ENCODE data around the gene PSMB2.

PSMB2 gene

GRCh38 chr1:35622510-35623178, 18.7 kb downstream of the PSMB2 start:
- Histone ChIP-seq H3K36me3 (ENCODE audit: control insufficient read depth in 5 of 5, insufficient read depth in 5 of 5, low read length in 5 of 5) (peaks cover 22 to 47% (median 26%) of the 10 kb centered on the region in 5 donors), H3K9me3 (ENCODE audit: control insufficient read depth in 5 of 5, low read length in 5 of 5) (no peaks in the 10 kb centered on the region), H3K27ac (ENCODE audit: low read depth, low read length) (no peak overlapping the region), H3K9ac (ENCODE audit: low read length in 5 of 5) (no peak overlapping the region), H3K4me1 (ENCODE audit: control insufficient read depth in 5 of 5, insufficient read depth in 5 of 5, low read length in 5 of 5) (peaks cover 0 to 6% (median 2%) of the 10 kb centered on the region in 5 donors), H3K4me3 (ENCODE audit: low read depth in 1 of 5, low read length in 5 of 5) (no peak overlapping the region), H3K27me3 (ENCODE audit: control insufficient read depth in 5 of 5, insufficient read depth in 4 of 5, low read length in 5 of 5) (no peaks in the 10 kb centered on the region)

DNA sequence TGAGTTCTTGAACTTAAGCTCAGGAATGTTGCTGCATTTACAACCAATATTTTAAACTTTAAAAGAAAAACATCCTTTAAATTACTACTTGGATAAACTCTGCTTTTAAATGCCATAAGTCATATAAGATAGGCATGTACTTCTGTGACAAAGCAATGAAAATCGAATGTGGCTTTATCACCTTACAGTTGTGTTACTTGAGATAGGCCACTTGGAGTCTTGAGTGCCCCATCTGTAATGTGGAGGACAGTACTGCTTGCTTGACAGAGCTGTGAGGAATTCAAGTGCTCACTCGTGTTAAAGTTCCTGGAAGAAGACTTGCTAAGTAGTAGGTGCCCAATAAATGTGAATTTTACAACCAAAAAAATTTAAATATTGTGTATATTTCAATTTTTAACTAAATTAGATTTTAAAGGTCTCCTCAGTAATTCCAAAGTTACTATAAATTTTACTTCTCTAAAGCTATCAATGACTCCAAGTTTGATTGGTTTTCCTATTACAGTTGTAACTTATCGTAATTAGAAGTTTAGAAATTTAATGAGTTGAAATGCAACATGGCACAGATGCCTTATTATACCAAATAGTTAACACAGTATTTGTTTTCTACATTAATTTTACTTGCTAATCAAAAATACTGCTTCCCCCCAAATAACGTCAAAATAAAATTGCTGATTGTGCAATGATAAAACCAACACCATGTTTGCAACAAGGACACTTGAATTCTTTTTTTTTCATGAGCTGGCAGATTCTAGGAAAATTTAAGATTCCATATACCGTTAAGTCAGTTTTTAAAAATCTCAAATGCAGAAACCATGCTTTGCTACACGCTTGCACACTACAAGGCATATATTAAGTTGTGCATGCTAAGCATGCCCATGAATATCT, 21.8 kb downstream of the PSMB2 start:
- H3K4me1 ChIP-seq (ENCODE audit: control insufficient read depth in 5 of 5, insufficient read depth in 5 of 5, low read length in 5 of 5): peaks cover 0 to 5% (median 2%) of the 10 kb centered on the region in 5 donors
- no peaks in the 10 kb centered on the region for H3K27me3 ChIP-seq (ENCODE audit: control insufficient read depth in 5 of 5, insufficient read depth in 4 of 5, low read length in 5 of 5)
- H3K27ac ChIP-seq (ENCODE audit: low read depth, low read length): no peak overlapping the region
- peaks cover 28 to 59% (median 38%) of the 10 kb centered on the region in 5 donors for H3K36me3 ChIP-seq (ENCODE audit: control insufficient read depth in 5 of 5, insufficient read depth in 5 of 5, low read length in 5 of 5)
- no peaks in the 10 kb centered on the region for H3K9me3 ChIP-seq (ENCODE audit: control insufficient read depth in 5 of 5, low read length in 5 of 5)
- H3K9ac ChIP-seq (ENCODE audit: low read length in 5 of 5): no peak overlapping the region
- H3K4me3 ChIP-seq (ENCODE audit: low read depth in 1 of 5, low read length in 5 of 5): no peak overlapping the region

DNA sequence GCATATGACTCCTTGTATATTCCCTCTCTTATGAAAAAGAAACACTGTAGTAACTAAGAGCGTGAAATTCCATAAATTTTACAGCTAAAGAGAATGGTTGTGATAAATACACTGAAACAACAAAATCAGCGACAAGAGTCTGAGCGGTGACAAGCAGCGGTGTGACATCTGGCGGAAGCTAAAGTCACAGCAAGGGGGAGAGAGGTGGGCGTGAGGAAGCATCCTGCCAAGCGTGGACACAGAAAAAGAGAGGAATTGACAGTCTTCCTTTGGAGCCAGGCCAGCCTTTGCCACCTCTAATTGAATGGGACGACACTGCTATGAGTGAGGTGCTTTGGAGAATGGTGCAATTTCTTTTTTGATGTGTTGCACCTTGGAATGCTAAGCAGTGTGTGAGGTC, 25.9 kb downstream of the PSMB2 start:
- no peaks in the 10 kb centered on the region for H3K27me3 ChIP-seq (ENCODE audit: control insufficient read depth in 5 of 5, insufficient read depth in 4 of 5, low read length in 5 of 5)
- H3K4me3 ChIP-seq (ENCODE audit: low read depth in 1 of 5, low read length in 5 of 5): no peak overlapping the region
- H3K27ac ChIP-seq (ENCODE audit: low read depth, low read length): no peak overlapping the region
- H3K36me3 ChIP-seq (ENCODE audit: control insufficient read depth in 5 of 5, insufficient read depth in 5 of 5, low read length in 5 of 5): peaks cover 36 to 55% (median 44%) of the 10 kb centered on the region in 5 donors
- no peaks in the 10 kb centered on the region for H3K9me3 ChIP-seq (ENCODE audit: control insufficient read depth in 5 of 5, low read length in 5 of 5)
- H3K9ac ChIP-seq (ENCODE audit: low read length in 5 of 5): no peak overlapping the region
- H3K4me1 ChIP-seq (ENCODE audit: control insufficient read depth in 5 of 5, insufficient read depth in 5 of 5, low read length in 5 of 5): peaks cover 0 to 3% (median 0%) of the 10 kb centered on the region in 5 donors

DNA sequence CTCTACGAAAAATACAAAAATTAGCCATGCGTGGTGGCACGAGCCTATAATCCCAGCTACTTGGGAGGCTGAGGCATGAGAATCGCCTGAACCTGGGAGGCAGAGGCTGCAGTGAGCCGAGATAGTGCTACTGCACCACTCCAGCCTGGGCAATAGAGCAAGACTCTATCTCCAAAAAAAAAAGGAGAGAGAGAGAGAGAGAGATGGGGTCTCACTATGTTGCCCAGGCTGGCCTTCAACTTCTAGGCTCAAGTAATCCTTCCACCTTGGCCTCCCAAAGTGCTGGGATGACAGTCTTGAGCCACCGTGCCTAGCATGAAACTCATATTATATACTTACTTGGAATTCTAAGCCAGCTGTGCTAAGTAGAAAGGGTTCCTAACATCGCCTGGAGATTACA, 29.7 kb downstream of the PSMB2 start:
- H3K4me3 ChIP-seq (ENCODE audit: low read depth in 1 of 5, low read length in 5 of 5): no peak overlapping the region
- H3K4me1 ChIP-seq (ENCODE audit: control insufficient read depth in 5 of 5, insufficient read depth in 5 of 5, low read length in 5 of 5): peaks cover 0 to 3% (median 0%) of the 10 kb centered on the region in 5 donors
- H3K9ac ChIP-seq (ENCODE audit: low read length in 5 of 5): no peak overlapping the region
- H3K27me3 ChIP-seq (ENCODE audit: control insufficient read depth in 5 of 5, insufficient read depth in 4 of 5, low read length in 5 of 5): no peaks in the 10 kb centered on the region
- peaks cover 44 to 73% (median 49%) of the 10 kb centered on the region in 5 donors for H3K36me3 ChIP-seq (ENCODE audit: control insufficient read depth in 5 of 5, insufficient read depth in 5 of 5, low read length in 5 of 5)
- no peak overlapping the region for H3K27ac ChIP-seq (ENCODE audit: low read depth, low read length)
- no peaks in the 10 kb centered on the region for H3K9me3 ChIP-seq (ENCODE audit: control insufficient read depth in 5 of 5, low read length in 5 of 5)

DNA sequence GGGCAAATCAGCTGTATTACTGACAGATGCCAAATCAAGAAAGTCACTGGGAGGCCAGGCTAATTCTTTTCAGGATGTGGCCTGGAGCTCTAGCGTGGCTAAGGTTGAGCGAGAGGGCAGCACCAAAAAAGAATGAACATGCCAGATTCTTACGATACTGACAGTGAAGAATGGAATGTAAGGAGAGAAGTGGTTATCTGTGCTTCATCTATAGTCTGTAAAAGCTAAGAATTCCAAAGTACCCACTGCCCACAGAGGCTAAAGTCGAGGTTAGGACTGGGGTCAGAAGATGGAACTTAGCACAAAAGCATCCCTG, 35.5 kb downstream of the PSMB2 start:
- Histone ChIP-seq H3K4me1 (ENCODE audit: control insufficient read depth in 5 of 5, insufficient read depth in 5 of 5, low read length in 5 of 5) (no peaks in the 10 kb centered on the region), H3K9ac (ENCODE audit: low read length in 5 of 5) (no peak overlapping the region), H3K9me3 (ENCODE audit: control insufficient read depth in 5 of 5, low read length in 5 of 5) (no peaks in the 10 kb centered on the region), H3K27ac (ENCODE audit: low read depth, low read length) (no peak overlapping the region), H3K4me3 (ENCODE audit: low read depth in 1 of 5, low read length in 5 of 5) (no peak overlapping the region), H3K36me3 (ENCODE audit: control insufficient read depth in 5 of 5, insufficient read depth in 5 of 5, low read length in 5 of 5) (peaks cover 52 to 81% (median 66%) of the 10 kb centered on the region in 5 donors), H3K27me3 (ENCODE audit: control insufficient read depth in 5 of 5, insufficient read depth in 4 of 5, low read length in 5 of 5) (no peaks in the 10 kb centered on the region)

- Histone ChIP-seq H3K36me3 (ENCODE audit: control insufficient read depth in 5 of 5, insufficient read depth in 5 of 5, low read length in 5 of 5) (peaks cover 51 to 84% (median 71%) of the 10 kb centered on the region in 5 donors), H3K27ac (ENCODE audit: low read depth, low read length) (no peak overlapping the region)
Observed at GRCh38 chr1:35605071-35605866, 36.1 kb downstream of the PSMB2 start.

DNA sequence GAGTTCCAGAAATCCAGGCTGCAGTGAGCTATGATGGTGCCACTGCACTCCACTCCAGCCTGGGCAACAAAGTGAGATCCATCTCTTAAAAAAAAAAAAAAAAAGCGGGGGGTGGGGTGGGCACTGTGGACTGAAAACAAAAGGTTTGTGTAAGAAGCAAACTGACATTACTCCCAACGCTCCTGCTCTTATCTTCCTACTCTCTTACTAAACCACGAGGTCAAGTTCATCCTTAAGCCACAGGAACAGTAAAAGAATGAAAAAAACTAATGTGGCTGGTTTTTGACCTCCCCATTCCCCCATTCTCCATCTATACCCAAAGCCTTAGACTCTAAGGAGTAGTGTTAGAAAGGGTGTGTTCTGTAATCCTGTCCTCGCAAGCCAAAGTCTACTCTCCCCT, 37.4 kb downstream of the PSMB2 start:
- no peak overlapping the region for H3K4me3 ChIP-seq (ENCODE audit: low read depth in 1 of 5, low read length in 5 of 5)
- H3K36me3 ChIP-seq (ENCODE audit: control insufficient read depth in 5 of 5, insufficient read depth in 5 of 5, low read length in 5 of 5): peaks cover 51 to 85% (median 74%) of the 10 kb centered on the region in 5 donors
- H3K4me1 ChIP-seq (ENCODE audit: control insufficient read depth in 5 of 5, insufficient read depth in 5 of 5, low read length in 5 of 5): no peaks in the 10 kb centered on the region
- H3K9me3 ChIP-seq (ENCODE audit: control insufficient read depth in 5 of 5, low read length in 5 of 5): no peaks in the 10 kb centered on the region
- H3K9ac ChIP-seq (ENCODE audit: low read length in 5 of 5): no peak overlapping the region
- H3K27ac ChIP-seq (ENCODE audit: low read depth, low read length): no peak overlapping the region
- no peaks in the 10 kb centered on the region for H3K27me3 ChIP-seq (ENCODE audit: control insufficient read depth in 5 of 5, insufficient read depth in 4 of 5, low read length in 5 of 5)

More at GRCh38 chr1:35605071-35605866, 36.1 kb downstream of the PSMB2 start:
- no peaks in the 10 kb centered on the region for H3K4me1 ChIP-seq (ENCODE audit: control insufficient read depth in 5 of 5, insufficient read depth in 5 of 5, low read length in 5 of 5)
- no peaks in the 10 kb centered on the region for H3K27me3 ChIP-seq (ENCODE audit: control insufficient read depth in 5 of 5, insufficient read depth in 4 of 5, low read length in 5 of 5)
- H3K9me3 ChIP-seq (ENCODE audit: control insufficient read depth in 5 of 5, low read length in 5 of 5): no peaks in the 10 kb centered on the region
- no peak overlapping the region for H3K4me3 ChIP-seq (ENCODE audit: low read depth in 1 of 5, low read length in 5 of 5)
- no peak overlapping the region for H3K9ac ChIP-seq (ENCODE audit: low read length in 5 of 5)

DNA sequence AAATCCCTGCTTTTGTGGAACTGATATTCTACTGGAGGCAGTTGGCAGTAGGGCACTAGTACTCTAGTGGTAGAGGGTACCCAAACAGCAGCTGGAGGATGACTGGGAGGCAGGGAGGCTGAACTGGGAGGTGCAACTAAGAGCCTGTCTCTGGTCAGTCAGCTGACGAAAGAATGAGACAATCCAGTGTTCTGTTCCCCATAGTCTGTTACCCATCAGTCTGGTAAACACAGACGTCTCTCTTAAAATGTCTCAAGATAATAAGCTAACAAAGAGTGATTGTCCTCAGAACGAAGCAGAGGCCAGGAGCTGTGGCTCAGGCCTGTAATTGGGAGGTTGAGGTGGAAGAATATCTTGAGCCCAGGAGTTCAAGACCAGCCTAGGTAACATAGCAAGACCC, 37.9 kb downstream of the PSMB2 start:
- Histone ChIP-seq H3K4me3 (ENCODE audit: low read depth in 1 of 5, low read length in 5 of 5) (no peak overlapping the region), H3K9ac (ENCODE audit: low read length in 5 of 5) (no peak overlapping the region), H3K27ac (ENCODE audit: low read depth, low read length) (no peak overlapping the region), H3K36me3 (ENCODE audit: control insufficient read depth in 5 of 5, insufficient read depth in 5 of 5, low read length in 5 of 5) (peaks cover 46 to 83% (median 72%) of the 10 kb centered on the region in 5 donors), H3K27me3 (ENCODE audit: control insufficient read depth in 5 of 5, insufficient read depth in 4 of 5, low read length in 5 of 5) (no peaks in the 10 kb centered on the region), H3K4me1 (ENCODE audit: control insufficient read depth in 5 of 5, insufficient read depth in 5 of 5, low read length in 5 of 5) (no peaks in the 10 kb centered on the region), H3K9me3 (ENCODE audit: control insufficient read depth in 5 of 5, low read length in 5 of 5) (no peaks in the 10 kb centered on the region)

DNA sequence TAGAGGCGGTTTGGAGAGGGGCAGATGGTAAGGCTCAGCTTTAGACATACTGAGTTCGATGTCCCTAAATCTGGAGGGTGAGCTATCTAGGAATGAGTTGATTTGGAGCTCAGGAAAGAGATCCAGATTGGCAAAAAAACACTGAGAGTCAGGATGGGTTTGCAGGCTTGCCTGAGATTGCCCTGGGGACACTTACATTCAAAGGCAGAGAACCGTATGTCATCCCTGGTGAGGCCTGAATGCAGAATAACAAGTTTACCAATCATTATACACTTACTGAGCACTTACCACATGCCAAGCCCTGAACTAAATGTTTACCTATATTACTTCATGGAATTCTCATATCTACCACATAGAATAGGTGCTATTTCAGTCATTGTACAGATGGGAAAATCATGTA, 40.7 kb downstream of the PSMB2 start:
- H3K27ac ChIP-seq (ENCODE audit: low read depth, low read length): no peak overlapping the region
- peaks cover 26 to 72% (median 57%) of the 10 kb centered on the region in 5 donors for H3K36me3 ChIP-seq (ENCODE audit: control insufficient read depth in 5 of 5, insufficient read depth in 5 of 5, low read length in 5 of 5)
- H3K9me3 ChIP-seq (ENCODE audit: control insufficient read depth in 5 of 5, low read length in 5 of 5): no peaks in the 10 kb centered on the region
- H3K9ac ChIP-seq (ENCODE audit: low read length in 5 of 5): no peak overlapping the region
- no peaks in the 10 kb centered on the region for H3K27me3 ChIP-seq (ENCODE audit: control insufficient read depth in 5 of 5, insufficient read depth in 4 of 5, low read length in 5 of 5)
- H3K4me3 ChIP-seq (ENCODE audit: low read depth in 1 of 5, low read length in 5 of 5): no peak overlapping the region
- H3K4me1 ChIP-seq (ENCODE audit: control insufficient read depth in 5 of 5, insufficient read depth in 5 of 5, low read length in 5 of 5): no peaks in the 10 kb centered on the region

All from subcutaneous abdominal adipose tissue (tissue), 5 donors.